HEK293T (cell line): Measurements from ENCODE around the gene SLC17A9.

Source experiments
- ARNT ChIP-seq: fragments of 450-650 bp; IDR thresholded peaks from 2 replicates; pipeline ENCODE4 v1.6.1; 2017; ENCODE audit warnings: mild to moderate bottlenecking
- BHLHE40 ChIP-seq: fragments of 450-650 bp; IDR thresholded peaks from 2 replicates; pipeline ENCODE4 v1.6.1; 2016; ENCODE audit warnings: mild to moderate bottlenecking, moderate library complexity, borderline replicate concordance
- FOXA1 ChIP-seq: fragments of 450-650 bp; IDR thresholded peaks from 2 replicates; pipeline ENCODE4 v1.6.1; 2016; ENCODE audit warnings: mild to moderate bottlenecking
- HDGF ChIP-seq: fragments of 450-650 bp; IDR thresholded peaks from 2 replicates; pipeline ENCODE4 v1.6.1; 2017; ENCODE audit warnings: antibody characterized with exemption, borderline replicate concordance
- L3MBTL2 ChIP-seq: fragments of 450-650 bp; conservative IDR thresholded peaks from 2 replicates; pipeline ENCODE4 v1.6.1; 2016; ENCODE audit warnings: mild to moderate bottlenecking
- LEF1 ChIP-seq: fragments of 450-650 bp; IDR thresholded peaks from 2 replicates; pipeline ENCODE4 v1.6.1; 2017; ENCODE audit warnings: mild to moderate bottlenecking, borderline replicate concordance
- SP1 ChIP-seq: fragments of 450-650 bp; IDR thresholded peaks from 2 replicates; pipeline ENCODE4 v1.6.1; 2017
- SUZ12 ChIP-seq: fragments of 450-650 bp; IDR thresholded peaks from 2 replicates; pipeline ENCODE4 v1.6.1; 2016; ENCODE audit warnings: mild to moderate bottlenecking
- ZNF384 ChIP-seq: fragments of 450-650 bp; IDR thresholded peaks from 2 replicates; pipeline ENCODE4 v1.6.1; 2016
- TF ChIP-seq, protein P1 (sequence below): fragments of 450-650 bp; IDR thresholded peaks from 2 replicates; pipeline ENCODE4 v1.6.1; 2016

DNA sequence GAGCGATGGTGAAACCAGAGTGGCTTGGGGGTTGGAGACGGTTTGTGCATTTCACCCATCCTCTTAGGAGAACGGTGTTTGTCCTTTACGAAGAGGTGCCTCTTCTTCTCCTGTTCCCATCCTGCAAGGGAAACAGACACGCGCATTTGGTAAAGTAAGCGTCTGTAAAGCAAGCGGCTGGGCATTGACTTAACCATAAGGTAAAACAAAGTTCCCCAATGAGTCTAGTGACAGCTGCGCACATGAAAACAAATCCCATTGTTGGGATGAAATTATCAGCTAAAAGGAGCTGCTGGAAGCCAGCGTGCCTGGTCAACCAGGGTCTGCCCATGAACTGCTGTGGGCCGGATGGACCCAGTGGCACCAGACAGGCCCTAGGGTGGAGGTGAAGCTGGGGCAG is 48.4 kb downstream of the SLC17A9 start:
- TF ChIP-seq L3MBTL2 (no peak), BHLHE40 (no peak), ZNF384 (no peak), LEF1 (no peak), SUZ12 (no peak), SP1 (no peak), FOXA1 (no peak), HDGF (no peak), ARNT (no peak)
- TF ChIP-seq, protein P1, sequence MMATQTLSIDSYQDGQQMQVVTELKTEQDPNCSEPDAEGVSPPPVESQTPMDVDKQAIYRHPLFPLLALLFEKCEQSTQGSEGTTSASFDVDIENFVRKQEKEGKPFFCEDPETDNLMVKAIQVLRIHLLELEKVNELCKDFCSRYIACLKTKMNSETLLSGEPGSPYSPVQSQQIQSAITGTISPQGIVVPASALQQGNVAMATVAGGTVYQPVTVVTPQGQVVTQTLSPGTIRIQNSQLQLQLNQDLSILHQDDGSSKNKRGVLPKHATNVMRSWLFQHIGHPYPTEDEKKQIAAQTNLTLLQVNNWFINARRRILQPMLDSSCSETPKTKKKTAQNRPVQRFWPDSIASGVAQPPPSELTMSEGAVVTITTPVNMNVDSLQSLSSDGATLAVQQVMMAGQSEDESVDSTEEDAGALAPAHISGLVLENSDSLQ, result no peak
